ENCODE results near the gene ALDH3B1. TPM values are rescaled to one million over a fixed set of nuclear protein-coding genes. Genes with fewer than 3 reads are reported as not detected.

Gene ALDH3B1
- polyA plus RNA-seq, 1 experiment, result 24.0 TPM

- Histone ChIP-seq H3K9me3 (ENCODE audit: control insufficient read depth, insufficient read depth, low read length) (no peaks in the 10 kb centered on the region; the same call in 1 of the 2 replicates), H3K4me3 (ENCODE audit: low read depth, low read length) (no peak overlapping the region), H3K27me3 (ENCODE audit: control insufficient read depth, insufficient read depth, low read length) (no peaks in the 10 kb centered on the region), H3K27ac (ENCODE audit: low read depth, low read length) (no peak overlapping the region)
- no peak for DNase-seq (ENCODE audit: low read depth, low spot score)
- TF ChIP-seq, protein P1, sequence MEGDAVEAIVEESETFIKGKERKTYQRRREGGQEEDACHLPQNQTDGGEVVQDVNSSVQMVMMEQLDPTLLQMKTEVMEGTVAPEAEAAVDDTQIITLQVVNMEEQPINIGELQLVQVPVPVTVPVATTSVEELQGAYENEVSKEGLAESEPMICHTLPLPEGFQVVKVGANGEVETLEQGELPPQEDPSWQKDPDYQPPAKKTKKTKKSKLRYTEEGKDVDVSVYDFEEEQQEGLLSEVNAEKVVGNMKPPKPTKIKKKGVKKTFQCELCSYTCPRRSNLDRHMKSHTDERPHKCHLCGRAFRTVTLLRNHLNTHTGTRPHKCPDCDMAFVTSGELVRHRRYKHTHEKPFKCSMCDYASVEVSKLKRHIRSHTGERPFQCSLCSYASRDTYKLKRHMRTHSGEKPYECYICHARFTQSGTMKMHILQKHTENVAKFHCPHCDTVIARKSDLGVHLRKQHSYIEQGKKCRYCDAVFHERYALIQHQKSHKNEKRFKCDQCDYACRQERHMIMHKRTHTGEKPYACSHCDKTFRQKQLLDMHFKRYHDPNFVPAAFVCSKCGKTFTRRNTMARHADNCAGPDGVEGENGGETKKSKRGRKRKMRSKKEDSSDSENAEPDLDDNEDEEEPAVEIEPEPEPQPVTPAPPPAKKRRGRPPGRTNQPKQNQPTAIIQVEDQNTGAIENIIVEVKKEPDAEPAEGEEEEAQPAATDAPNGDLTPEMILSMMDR (IDR thresholded peaks at IDR 0.05; ENCODE audit: low read depth, low read length), result no peak
- ChIA-PET POLR2A (interaction anchor here (0.7 to 0.9 kb wide), 2 partner anchors 25 to 176 kb away, joined by 3 to 8 read pairs; partner anchors contain the start of gene ALDH3B1), CTCF (no interaction called here)
Measured at GRCh38 chr11:68035266-68035876, 25.2 kb downstream of the ALDH3B1 start.

- ChIA-PET POLR2A (interaction anchor here (0.9 kb wide), 1 partner anchor 26 kb away, joined by 3 read pairs; the partner anchor contains the start of gene ALDH3B1), CTCF (no interaction called here)
- TF ChIP-seq, protein P1 (IDR thresholded peaks at IDR 0.05; ENCODE audit: low read depth, low read length), result no peak
- Histone ChIP-seq H3K27me3 (ENCODE audit: control insufficient read depth, insufficient read depth, low read length) (no peaks in the 10 kb centered on the region), H3K4me3 (ENCODE audit: low read depth, low read length) (no peak overlapping the region), H3K9me3 (ENCODE audit: control insufficient read depth, insufficient read depth, low read length) (no peaks in the 10 kb centered on the region; the same call in 1 of the 2 replicates), H3K27ac (ENCODE audit: low read depth, low read length) (no peak overlapping the region)
- no peak for DNase-seq (ENCODE audit: low read depth, low spot score)
Measured at GRCh38 chr11:68036141-68036716, 26.1 kb downstream of the ALDH3B1 start.

DNA sequence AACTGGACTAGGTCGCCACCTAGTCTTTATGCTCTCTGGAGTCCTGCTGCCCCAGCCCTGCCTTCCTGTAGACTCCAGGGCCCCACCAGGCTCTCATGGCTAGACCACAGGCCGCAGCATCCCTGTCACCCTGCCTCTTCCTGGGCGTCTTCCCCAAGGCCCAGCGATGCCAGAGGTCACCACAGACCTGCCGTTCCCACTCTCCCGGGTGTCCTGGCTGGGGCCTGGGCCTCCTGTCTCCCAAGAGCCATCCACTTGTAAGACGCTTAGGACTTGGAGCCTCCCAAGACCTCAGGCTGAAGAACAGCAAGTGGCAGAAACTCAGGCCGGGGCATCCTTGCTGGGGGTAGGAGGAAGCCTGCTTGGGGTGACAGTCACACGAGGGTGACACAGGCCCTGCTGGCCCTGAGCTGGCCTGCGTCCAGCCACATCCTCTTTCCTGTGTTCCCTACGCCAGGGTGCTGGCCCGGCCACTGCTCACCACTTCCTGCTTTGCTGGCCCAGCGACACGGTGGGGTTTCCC is 26.7 kb downstream of the ALDH3B1 start:
- no peak overlapping the region for H3K27ac ChIP-seq (ENCODE audit: low read depth, low read length)
- no peaks in the 10 kb centered on the region; the same call in 1 of the 2 replicates for H3K9me3 ChIP-seq (ENCODE audit: control insufficient read depth, insufficient read depth, low read length)
- CTCF ChIA-PET, result no interaction called here
- POLR2A ChIA-PET, result interaction anchor here (2.0 kb wide), 1 partner anchor 235 kb away, joined by 5 read pairs; the partner anchor contains the start of gene C11orf24
- H3K27me3 ChIP-seq (ENCODE audit: control insufficient read depth, insufficient read depth, low read length), result no peaks in the 10 kb centered on the region
- TF ChIP-seq, protein P1 (IDR thresholded peaks at IDR 0.05; ENCODE audit: low read depth, low read length), result no peak
- no peak for DNase-seq (ENCODE audit: low read depth, low spot score)
- H3K4me3 ChIP-seq (ENCODE audit: low read depth, low read length), result no peak overlapping the region

- POLR2A ChIA-PET, result interaction anchor here (1.0 to 2.0 kb wide), 2 partner anchors 8 to 234 kb away, joined by 3 to 5 read pairs; partner anchors contain the start of genes C11orf24 and NDUFS8
- DNase-seq (ENCODE audit: low read depth, low spot score), result no peak
- no peak overlapping the region for H3K27ac ChIP-seq (ENCODE audit: low read depth, low read length)
Measured at GRCh38 chr11:68037411-68038225, 27.5 kb downstream of the ALDH3B1 start.

More at GRCh38 chr11:68037411-68038225, 27.5 kb downstream of the ALDH3B1 start:
- Histone ChIP-seq H3K9me3 (ENCODE audit: control insufficient read depth, insufficient read depth, low read length) (no peaks in the 10 kb centered on the region; the same call in 1 of the 2 replicates), H3K4me3 (ENCODE audit: low read depth, low read length) (no peak overlapping the region), H3K27me3 (ENCODE audit: control insufficient read depth, insufficient read depth, low read length) (no peaks in the 10 kb centered on the region)
- TF ChIP-seq, protein P1 (IDR thresholded peaks at IDR 0.05; ENCODE audit: low read depth, low read length), result no peak
- CTCF ChIA-PET, result no interaction called here
